T-helper 1 cell treated with Interleukin-12 subunit alpha and Interleukin-12 subunit beta and Interleukin-4 antibody, amounts not matched to agents 30 μg/mL and 1 μg/mL, for 36 hours (primary cell): ENCODE data around the gene SCG2.
"Not testable (repeated sequence)": the region's sequence is repeated elsewhere in the genome, so short reads cannot be mapped to it uniquely, and the experiment has no call there.

ENCODE experiments used
- H3K27ac Mint-ChIP-seq: one replicate; pipeline ENCODE4 v1.8.0; 2021; ENCODE audit warnings: mild to moderate bottlenecking, mixed read lengths
- H3K27me3 Mint-ChIP-seq: one replicate; pipeline ENCODE4 v1.8.0; 2021; ENCODE audit warnings: low read depth, mixed read lengths
- H3K36me3 Mint-ChIP-seq: one replicate; pipeline ENCODE4 v1.8.0; 2021; ENCODE audit warnings: low read depth, mixed read lengths
- H3K4me1 Mint-ChIP-seq: one replicate; pipeline ENCODE4 v1.8.0; 2021; ENCODE audit warnings: low read depth, mixed read lengths
- H3K4me3 Mint-ChIP-seq: one replicate; pipeline ENCODE4 v1.8.0; 2021; ENCODE audit warnings: mild to moderate bottlenecking, moderate library complexity, mixed read lengths
- H3K9me3 Mint-ChIP-seq: one replicate; pipeline ENCODE4 v1.8.0; 2021; ENCODE audit warnings: mixed read lengths

SCG2 gene

DNA sequence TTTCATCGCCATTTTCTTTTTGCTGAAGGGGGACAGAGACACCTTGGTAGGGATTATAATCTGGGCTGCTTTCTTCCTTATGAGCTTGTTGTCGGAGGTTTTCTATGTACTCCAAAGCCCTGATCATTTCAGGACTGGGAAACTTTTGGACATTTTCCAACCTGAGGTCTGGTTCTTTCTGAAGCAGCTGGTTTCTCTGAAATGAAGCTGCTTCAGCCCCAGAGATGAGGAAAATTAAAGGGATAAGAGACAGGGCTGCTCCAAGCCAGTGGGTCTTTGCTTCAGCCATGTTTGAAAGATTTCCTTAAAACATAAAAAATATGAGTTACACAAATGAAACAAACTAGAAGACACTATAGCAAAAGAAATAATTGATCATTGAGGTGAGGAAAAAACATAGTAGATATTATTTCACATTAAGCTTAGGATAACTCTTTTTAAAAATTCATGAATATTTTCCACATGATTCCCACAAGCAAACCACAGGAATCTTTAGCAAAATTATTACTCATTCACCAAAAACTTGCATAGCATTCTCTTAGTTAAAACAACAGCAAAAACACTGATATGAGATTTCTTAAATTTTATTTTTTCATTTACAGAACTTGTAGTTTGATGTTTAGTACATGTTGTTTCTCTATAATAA lies 3.0 kb downstream of the SCG2 start:
- Mint-ChIP-seq H3K27ac (no peak overlapping the region), H3K4me3 (no peak overlapping the region), H3K36me3 (no peaks in the 10 kb centered on the region), H3K27me3 (peaks cover 4% of the 10 kb centered on the region), H3K9me3 (no peaks in the 10 kb centered on the region), H3K4me1 (no peaks in the 10 kb centered on the region)

DNA sequence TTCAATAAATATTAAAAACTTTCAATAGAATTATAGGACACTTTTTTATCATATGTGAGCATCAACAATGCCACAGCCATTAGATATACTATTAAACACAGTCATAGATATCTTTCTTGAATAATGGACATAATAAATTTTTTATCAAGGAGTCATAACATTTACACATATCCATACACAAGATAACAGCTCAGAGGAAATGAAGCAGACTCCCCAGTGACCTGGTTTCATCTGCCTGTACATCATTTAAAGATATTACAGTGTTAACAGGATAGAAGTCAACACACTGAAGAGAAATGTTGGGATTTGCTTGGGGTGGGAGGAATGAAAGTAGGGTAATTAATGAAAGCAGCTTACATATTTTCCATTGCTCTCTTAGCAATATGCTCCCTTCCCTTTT lies 5.1 kb downstream of the SCG2 start:
- H3K4me1 Mint-ChIP-seq: no peaks in the 10 kb centered on the region
- peaks cover 3% of the 10 kb centered on the region for H3K27me3 Mint-ChIP-seq
- no peak overlapping the region for H3K4me3 Mint-ChIP-seq
- H3K27ac Mint-ChIP-seq: peak overlapping the region; percentile 82
- no peaks in the 10 kb centered on the region for H3K9me3 Mint-ChIP-seq
- no peaks in the 10 kb centered on the region for H3K36me3 Mint-ChIP-seq

DNA sequence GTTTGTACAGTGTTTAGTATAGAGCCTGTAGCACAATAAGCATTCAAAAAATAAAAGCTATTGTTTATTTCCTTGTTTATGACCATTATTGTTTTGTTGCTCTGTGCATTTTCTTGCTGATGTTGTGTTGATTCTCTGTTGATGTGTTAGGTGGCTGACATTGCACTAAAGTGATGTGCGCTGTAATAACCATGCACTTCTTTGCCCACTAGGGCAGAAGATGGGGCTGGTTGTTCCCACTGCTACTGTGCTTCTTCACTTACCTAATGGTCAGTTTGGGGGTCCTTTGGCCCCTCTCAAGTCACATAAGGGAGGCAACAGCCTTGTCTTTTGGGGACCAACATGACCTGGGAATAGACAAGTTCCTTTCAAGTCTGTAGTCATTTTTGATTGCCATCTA lies 6.0 kb downstream of the SCG2 start:
- Mint-ChIP-seq H3K27ac (no peak overlapping the region), H3K36me3 (no peaks in the 10 kb centered on the region), H3K4me3 (no peak overlapping the region), H3K4me1 (no peaks in the 10 kb centered on the region), H3K27me3 (no peaks in the 10 kb centered on the region), H3K9me3 (no peaks in the 10 kb centered on the region)

DNA sequence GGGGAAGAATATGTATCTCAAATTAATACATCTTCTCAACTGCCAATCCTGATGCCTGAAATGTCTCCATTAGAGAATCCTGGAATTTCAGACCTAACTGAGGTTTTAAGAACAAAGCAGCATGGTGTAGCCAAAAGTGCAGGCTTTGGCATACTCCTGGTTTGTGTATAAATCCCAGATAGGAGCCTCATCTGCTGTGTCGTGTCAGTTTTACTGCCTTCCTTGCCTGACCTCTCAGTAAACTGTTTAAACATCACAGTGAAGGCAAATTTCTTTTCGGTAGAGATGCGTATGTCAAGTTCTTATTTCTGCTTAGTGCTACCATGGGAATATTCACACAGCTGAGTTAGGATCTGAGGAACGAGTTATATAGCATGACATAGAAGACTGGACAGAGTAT lies 7.3 kb downstream of the SCG2 start:
- H3K4me1 Mint-ChIP-seq: no peaks in the 10 kb centered on the region
- H3K27ac Mint-ChIP-seq: no peak overlapping the region
- H3K4me3 Mint-ChIP-seq: no peak overlapping the region
- no peaks in the 10 kb centered on the region for H3K36me3 Mint-ChIP-seq
- H3K9me3 Mint-ChIP-seq: no peaks in the 10 kb centered on the region
- H3K27me3 Mint-ChIP-seq: no peaks in the 10 kb centered on the region

DNA sequence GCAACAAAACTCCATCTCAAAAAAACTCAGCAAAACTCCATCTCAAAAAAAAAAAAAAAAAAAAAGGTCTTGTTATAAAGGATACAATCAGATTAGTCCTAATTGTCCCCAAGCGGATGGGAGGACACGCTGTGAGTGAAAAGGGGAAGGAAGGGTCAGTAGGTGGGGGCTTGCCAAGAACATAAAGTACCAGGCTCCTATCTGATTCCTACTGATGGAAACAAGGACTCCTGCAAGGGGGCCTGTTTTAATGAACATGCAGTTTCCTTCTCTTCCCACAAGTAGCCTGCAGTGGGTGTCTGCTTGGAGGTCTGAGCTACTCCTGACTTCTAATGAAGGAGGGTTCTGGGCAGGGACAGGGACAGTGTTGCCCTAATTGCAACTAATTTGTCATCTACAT lies 7.9 kb downstream of the SCG2 start:
- no peaks in the 10 kb centered on the region for H3K4me1 Mint-ChIP-seq
- H3K27ac Mint-ChIP-seq: no peak overlapping the region
- no peaks in the 10 kb centered on the region for H3K27me3 Mint-ChIP-seq
- no peak overlapping the region for H3K4me3 Mint-ChIP-seq
- H3K36me3 Mint-ChIP-seq: no peaks in the 10 kb centered on the region
- H3K9me3 Mint-ChIP-seq: no peaks in the 10 kb centered on the region

DNA sequence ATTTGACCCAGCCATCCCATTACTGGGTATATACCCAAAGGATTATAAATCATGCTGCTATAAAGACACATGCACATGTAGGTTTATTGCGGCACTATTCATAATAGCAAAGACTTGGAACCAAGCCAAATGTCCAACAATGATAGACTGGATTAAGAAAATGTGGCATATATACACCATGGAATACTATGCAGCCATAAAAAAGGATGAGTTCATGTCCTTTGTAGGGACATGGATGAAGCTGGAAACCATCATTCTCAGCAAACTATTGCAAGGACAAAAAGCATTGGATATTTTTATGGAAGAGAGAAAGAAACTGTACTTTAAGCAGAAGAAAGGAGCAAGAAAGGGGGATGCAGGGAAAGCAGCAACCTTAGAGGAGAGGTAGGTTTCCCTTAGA lies 9.5 kb downstream of the SCG2 start:
- not testable (repeated sequence) for H3K9me3 Mint-ChIP-seq, H3K36me3 Mint-ChIP-seq, H3K27me3 Mint-ChIP-seq, H3K27ac Mint-ChIP-seq, H3K4me3 Mint-ChIP-seq, H3K4me1 Mint-ChIP-seq

DNA sequence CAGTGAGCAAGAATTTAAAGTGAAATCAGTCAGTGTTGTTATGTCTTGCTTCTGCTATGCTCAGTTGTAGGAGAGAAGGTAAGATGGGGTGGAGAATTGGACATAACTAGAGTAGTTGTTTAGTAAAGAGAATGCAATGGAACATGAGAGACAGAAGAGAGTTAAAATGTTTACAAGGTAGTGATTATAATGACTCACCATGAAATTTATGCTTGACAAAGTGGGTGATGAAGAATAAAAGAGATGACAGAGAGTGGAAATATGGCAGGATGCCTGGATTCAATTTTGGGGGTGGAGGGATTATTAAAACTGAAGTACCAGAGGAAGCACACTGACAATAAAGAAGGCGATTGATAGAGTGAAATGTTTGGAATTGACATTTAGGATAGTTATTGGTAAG lies 10.6 kb downstream of the SCG2 start:
- Mint-ChIP-seq H3K27ac (no peak overlapping the region), H3K36me3 (no peaks in the 10 kb centered on the region), H3K4me1 (no peaks in the 10 kb centered on the region), H3K27me3 (no peaks in the 10 kb centered on the region), H3K9me3 (no peaks in the 10 kb centered on the region), H3K4me3 (no peak overlapping the region)

DNA sequence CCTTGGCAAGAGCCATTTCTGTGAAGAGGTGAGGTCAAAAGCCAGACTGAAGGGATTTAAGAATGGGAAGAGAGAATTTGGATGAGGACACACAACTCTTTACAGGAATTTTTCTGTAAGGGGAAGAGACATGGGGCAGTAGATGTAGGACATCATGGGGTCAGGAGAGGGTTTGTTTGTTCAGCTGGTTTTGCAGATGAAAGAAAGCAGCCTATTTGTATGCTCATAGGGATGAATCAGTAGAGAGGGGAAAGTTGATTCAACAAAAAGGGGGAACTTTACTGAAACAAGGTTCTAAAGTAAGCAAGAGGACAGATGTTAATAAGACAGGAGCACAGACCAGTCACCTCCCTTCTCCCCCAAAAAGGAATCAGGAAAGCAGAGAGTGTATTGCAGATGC lies 11.2 kb downstream of the SCG2 start:
- H3K27me3 Mint-ChIP-seq: no peaks in the 10 kb centered on the region
- H3K36me3 Mint-ChIP-seq: no peaks in the 10 kb centered on the region
- no peaks in the 10 kb centered on the region for H3K9me3 Mint-ChIP-seq
- H3K4me3 Mint-ChIP-seq: no peak overlapping the region
- no peak overlapping the region for H3K27ac Mint-ChIP-seq
- no peaks in the 10 kb centered on the region for H3K4me1 Mint-ChIP-seq

DNA sequence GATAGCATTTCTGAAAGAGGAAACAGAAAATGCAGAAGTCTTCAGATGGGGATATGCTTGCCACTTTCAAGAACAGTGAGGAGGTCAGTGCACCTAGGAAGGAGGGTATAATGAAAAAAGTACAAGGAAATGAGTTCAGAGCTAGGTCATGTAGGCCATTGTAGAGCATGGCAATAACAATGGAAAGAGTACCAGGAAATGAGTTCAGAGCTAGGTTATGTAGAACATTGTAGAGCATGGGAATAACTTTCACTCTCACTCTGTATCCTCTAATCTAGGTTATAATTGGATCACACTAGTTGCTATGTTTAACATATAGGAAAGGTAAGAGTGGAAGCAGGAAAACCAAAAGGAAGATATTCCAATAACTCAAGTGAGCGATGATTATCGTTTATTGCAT lies 12.3 kb downstream of the SCG2 start:
- no peak overlapping the region for H3K4me3 Mint-ChIP-seq
- no peaks in the 10 kb centered on the region for H3K4me1 Mint-ChIP-seq
- H3K9me3 Mint-ChIP-seq: no peaks in the 10 kb centered on the region
- H3K36me3 Mint-ChIP-seq: no peaks in the 10 kb centered on the region
- H3K27me3 Mint-ChIP-seq: no peaks in the 10 kb centered on the region
- no peak overlapping the region for H3K27ac Mint-ChIP-seq

DNA sequence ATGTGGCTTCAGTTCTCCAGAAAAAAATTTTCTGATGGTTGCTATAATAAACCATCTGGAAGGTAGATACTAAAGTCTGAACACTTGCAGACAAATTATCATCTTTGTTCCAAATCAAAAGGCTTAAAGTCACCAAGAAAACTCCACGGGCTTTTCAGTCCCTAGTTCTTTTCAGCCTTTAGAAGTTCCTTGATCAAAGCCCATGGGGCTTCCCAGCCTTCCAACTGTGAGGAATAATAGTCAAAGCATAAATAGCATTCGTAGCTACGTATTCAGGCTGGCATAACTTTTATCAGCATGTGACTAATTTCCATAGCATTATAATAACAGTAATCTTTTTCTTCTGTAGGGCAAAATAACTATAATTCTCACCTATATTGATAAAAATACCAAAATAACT lies 13.9 kb downstream of the SCG2 start:
- Mint-ChIP-seq H3K27ac (no peak overlapping the region), H3K36me3 (no peaks in the 10 kb centered on the region), H3K27me3 (no peaks in the 10 kb centered on the region), H3K4me3 (no peak overlapping the region), H3K9me3 (no peaks in the 10 kb centered on the region), H3K4me1 (no peaks in the 10 kb centered on the region)

DNA sequence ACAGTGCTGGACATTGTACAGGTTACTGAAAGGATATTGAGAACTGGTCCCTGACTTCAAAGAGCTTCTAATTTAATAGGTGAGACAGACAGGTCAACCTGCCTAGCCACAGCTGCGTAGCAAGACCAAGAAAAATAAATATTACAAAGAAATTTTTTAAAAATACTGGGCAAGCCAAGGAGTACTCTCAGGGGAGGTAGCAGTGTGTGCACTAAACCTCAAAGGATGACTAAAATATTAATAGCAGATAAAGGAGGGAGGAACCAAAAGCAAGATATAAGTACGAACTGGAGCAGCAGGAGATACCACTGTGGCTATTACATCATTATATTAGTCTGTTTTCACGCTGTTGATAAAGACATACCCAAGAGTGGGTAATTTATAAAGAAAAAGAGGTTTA lies 14.9 kb downstream of the SCG2 start:
- H3K4me3 Mint-ChIP-seq: no peak overlapping the region
- H3K4me1 Mint-ChIP-seq: no peaks in the 10 kb centered on the region
- no peaks in the 10 kb centered on the region for H3K36me3 Mint-ChIP-seq
- no peaks in the 10 kb centered on the region for H3K9me3 Mint-ChIP-seq
- no peak overlapping the region for H3K27ac Mint-ChIP-seq
- H3K27me3 Mint-ChIP-seq: no peaks in the 10 kb centered on the region

DNA sequence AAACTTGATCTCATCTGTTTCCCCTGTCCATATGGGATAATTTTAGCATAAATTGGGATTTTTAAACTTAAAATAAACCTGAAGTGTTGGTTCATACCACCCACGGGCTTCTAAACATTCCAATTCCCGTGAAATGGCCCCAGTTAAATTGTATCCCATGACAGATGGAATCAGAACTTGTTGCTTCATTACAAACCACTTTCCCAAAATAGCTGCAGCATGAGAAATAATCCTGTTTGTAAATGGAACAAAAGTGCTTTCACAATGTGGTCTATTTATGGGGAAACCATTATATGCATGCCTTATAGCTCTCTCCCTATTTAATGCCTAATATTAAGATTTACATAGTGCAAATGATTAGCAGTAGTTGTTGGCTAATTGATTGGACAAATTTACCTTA lies 15.9 kb downstream of the SCG2 start:
- Mint-ChIP-seq H3K4me3 (no peak overlapping the region), H3K9me3 (no peaks in the 10 kb centered on the region), H3K4me1 (no peaks in the 10 kb centered on the region), H3K27me3 (no peaks in the 10 kb centered on the region), H3K36me3 (no peaks in the 10 kb centered on the region), H3K27ac (no peak overlapping the region)

DNA sequence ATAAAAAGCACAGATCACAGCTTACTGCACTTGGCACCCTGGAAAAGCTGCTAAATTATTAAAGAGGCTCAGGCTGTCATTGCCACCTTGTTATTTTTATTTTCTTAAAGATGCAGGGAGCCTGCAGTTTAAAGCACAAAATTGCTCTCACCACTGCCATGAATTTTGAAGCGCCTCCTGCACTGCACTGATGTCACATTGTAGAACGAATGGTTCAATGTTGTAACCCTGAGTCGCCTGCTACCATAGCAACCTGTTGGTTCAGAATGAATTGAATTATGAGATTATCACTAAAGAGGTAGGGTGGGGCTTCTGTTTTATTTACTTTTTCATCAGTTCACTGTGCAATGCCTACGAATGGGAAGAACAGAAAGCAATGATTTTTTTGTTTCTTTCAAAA lies 16.5 kb downstream of the SCG2 start:
- H3K27me3 Mint-ChIP-seq: no peaks in the 10 kb centered on the region
- no peak overlapping the region for H3K4me3 Mint-ChIP-seq
- H3K9me3 Mint-ChIP-seq: no peaks in the 10 kb centered on the region
- no peaks in the 10 kb centered on the region for H3K36me3 Mint-ChIP-seq
- no peak overlapping the region for H3K27ac Mint-ChIP-seq
- H3K4me1 Mint-ChIP-seq: no peaks in the 10 kb centered on the region

DNA sequence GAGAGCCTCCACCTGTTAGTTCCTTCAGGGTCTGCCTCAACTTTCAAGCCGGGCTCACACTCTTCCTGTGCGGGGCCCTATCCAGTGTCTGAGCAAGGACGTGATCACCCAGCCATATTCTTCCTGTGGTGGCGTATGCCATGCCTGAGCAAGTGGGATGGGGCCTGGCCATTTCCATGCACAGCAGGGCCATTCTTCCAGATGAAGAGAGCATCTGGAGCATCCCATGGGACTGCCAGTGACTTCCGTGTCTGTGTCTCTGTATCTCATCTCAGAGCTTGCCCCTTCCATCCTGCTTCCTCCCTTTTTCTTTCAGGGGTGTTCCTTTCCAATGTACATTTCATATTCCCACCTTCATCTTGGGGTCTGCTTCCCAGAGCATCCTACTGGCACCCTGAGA lies 20.2 kb downstream of the SCG2 start:
- no peaks in the 10 kb centered on the region for H3K4me1 Mint-ChIP-seq

DNA sequence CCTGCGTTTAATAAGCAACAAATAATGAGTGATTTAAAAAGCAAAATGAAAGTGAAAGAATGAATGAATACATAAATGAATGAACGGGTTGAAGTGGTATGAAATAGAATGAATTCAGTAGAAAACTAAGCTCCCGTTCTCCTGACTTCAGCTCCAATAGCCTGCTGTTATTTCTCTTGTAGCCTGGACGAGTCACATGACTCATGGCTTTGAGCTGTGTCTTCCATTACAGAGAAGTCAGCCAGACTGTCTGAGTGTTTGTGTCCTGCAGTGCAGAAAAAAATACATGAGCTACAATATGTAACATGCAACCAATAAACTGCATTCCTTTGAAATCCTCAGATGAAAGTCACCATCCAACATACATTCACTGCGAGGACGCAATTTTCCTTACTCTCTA lies 21.2 kb downstream of the SCG2 start:
- Mint-ChIP-seq H3K9me3 (no peaks in the 10 kb centered on the region), H3K27me3 (no peaks in the 10 kb centered on the region), H3K4me1 (no peaks in the 10 kb centered on the region), H3K36me3 (no peaks in the 10 kb centered on the region), H3K4me3 (no peak overlapping the region), H3K27ac (no peak overlapping the region)

More for the DNA sequence above, 20.2 kb downstream of the SCG2 start:
- Mint-ChIP-seq H3K27me3 (no peaks in the 10 kb centered on the region), H3K9me3 (no peaks in the 10 kb centered on the region), H3K4me3 (no peak overlapping the region), H3K27ac (no peak overlapping the region), H3K36me3 (no peaks in the 10 kb centered on the region)

DNA sequence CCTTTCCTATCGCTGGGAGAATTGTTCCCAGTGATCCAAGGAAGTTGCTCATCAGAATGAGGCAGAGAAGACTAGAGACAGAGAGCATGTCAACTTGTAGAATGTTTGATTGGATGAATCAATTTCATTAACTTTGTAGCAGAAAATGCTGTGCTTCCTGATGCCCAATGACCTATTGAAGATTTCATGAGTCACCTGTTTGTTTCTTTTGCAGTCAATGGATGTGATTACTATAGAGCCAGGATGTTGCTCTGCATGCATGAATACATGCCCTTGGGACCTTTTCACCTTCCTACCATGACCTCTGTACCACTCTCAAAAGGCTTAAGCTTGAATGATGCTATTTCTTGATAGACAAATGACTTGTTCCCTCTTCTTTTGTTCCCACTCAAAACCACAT lies 23.3 kb downstream of the SCG2 start:
- Mint-ChIP-seq H3K36me3 (no peaks in the 10 kb centered on the region), H3K27me3 (no peaks in the 10 kb centered on the region), H3K27ac (no peak overlapping the region), H3K4me3 (no peak overlapping the region), H3K4me1 (no peaks in the 10 kb centered on the region), H3K9me3 (no peaks in the 10 kb centered on the region)
